ENCODE results near the gene NOXA1. TPM values are rescaled to one million over a fixed set of nuclear protein-coding genes. Genes with fewer than 3 reads are reported as not detected.

Gene NOXA1
- total and polyA plus RNA-seq, 9 of the 15 experiments (the other 6 are each of a cell fraction or from before 2014, with no cell fraction given) = 0.07 to 1.2 (median 0.20) TPM; not detected in 4

DNA sequence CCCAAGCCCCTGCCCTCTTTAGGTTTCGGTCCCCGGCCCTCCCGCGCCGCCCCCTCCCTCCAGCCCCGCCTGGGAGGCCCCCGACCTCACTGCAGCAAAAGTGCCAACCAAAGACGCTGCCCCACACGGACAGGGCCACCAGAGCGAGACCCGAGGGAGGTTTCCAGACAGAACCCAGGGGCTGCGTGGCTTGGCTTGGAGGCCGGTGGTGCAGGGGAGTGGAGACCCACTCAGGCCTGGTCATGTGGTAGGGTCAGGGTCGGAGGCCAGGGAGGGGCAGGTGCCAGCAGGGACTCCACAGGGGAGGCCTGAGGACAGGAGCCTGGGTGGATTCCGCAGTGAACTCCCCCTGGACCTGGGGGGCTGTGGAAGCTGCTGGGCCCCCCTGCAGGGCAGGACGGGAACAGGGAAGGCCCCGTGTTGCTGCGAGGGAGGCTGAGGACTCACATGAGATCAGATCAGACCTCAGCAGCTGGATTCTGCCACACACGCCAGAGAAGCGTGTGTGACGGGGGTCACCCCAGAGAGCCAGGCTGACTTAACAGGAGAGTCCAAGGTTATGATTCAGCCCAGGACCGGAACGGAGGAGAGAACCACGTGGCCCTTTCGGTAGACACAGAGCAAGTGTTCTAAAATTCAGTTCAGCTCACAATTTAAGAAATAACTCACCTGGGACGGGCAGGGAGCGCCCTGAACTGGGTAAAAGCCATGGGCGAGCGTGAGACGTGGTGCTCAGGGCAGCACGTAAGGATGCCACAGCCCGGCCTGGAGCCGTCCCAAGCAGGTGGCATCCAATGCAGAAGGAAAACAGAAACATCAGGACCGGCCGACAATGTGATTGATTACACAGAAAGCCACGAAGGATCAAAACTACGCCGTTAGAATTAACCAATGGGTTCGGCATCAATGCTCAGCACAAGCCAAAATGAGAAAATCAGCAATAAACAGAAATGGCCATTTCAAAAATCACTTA is 39.1 kb upstream of the NOXA1 start (continued):
- TF ChIP-seq, protein P1, sequence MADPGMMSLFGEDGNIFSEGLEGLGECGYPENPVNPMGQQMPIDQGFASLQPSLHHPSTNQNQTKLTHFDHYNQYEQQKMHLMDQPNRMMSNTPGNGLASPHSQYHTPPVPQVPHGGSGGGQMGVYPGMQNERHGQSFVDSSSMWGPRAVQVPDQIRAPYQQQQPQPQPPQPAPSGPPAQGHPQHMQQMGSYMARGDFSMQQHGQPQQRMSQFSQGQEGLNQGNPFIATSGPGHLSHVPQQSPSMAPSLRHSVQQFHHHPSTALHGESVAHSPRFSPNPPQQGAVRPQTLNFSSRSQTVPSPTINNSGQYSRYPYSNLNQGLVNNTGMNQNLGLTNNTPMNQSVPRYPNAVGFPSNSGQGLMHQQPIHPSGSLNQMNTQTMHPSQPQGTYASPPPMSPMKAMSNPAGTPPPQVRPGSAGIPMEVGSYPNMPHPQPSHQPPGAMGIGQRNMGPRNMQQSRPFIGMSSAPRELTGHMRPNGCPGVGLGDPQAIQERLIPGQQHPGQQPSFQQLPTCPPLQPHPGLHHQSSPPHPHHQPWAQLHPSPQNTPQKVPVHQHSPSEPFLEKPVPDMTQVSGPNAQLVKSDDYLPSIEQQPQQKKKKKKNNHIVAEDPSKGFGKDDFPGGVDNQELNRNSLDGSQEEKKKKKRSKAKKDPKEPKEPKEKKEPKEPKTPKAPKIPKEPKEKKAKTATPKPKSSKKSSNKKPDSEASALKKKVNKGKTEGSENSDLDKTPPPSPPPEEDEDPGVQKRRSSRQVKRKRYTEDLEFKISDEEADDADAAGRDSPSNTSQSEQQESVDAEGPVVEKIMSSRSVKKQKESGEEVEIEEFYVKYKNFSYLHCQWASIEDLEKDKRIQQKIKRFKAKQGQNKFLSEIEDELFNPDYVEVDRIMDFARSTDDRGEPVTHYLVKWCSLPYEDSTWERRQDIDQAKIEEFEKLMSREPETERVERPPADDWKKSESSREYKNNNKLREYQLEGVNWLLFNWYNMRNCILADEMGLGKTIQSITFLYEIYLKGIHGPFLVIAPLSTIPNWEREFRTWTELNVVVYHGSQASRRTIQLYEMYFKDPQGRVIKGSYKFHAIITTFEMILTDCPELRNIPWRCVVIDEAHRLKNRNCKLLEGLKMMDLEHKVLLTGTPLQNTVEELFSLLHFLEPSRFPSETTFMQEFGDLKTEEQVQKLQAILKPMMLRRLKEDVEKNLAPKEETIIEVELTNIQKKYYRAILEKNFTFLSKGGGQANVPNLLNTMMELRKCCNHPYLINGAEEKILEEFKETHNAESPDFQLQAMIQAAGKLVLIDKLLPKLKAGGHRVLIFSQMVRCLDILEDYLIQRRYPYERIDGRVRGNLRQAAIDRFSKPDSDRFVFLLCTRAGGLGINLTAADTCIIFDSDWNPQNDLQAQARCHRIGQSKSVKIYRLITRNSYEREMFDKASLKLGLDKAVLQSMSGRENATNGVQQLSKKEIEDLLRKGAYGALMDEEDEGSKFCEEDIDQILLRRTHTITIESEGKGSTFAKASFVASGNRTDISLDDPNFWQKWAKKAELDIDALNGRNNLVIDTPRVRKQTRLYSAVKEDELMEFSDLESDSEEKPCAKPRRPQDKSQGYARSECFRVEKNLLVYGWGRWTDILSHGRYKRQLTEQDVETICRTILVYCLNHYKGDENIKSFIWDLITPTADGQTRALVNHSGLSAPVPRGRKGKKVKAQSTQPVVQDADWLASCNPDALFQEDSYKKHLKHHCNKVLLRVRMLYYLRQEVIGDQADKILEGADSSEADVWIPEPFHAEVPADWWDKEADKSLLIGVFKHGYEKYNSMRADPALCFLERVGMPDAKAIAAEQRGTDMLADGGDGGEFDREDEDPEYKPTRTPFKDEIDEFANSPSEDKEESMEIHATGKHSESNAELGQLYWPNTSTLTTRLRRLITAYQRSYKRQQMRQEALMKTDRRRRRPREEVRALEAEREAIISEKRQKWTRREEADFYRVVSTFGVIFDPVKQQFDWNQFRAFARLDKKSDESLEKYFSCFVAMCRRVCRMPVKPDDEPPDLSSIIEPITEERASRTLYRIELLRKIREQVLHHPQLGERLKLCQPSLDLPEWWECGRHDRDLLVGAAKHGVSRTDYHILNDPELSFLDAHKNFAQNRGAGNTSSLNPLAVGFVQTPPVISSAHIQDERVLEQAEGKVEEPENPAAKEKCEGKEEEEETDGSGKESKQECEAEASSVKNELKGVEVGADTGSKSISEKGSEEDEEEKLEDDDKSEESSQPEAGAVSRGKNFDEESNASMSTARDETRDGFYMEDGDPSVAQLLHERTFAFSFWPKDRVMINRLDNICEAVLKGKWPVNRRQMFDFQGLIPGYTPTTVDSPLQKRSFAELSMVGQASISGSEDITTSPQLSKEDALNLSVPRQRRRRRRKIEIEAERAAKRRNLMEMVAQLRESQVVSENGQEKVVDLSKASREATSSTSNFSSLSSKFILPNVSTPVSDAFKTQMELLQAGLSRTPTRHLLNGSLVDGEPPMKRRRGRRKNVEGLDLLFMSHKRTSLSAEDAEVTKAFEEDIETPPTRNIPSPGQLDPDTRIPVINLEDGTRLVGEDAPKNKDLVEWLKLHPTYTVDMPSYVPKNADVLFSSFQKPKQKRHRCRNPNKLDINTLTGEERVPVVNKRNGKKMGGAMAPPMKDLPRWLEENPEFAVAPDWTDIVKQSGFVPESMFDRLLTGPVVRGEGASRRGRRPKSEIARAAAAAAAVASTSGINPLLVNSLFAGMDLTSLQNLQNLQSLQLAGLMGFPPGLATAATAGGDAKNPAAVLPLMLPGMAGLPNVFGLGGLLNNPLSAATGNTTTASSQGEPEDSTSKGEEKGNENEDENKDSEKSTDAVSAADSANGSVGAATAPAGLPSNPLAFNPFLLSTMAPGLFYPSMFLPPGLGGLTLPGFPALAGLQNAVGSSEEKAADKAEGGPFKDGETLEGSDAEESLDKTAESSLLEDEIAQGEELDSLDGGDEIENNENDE (IDR thresholded peaks at IDR 0.05; ENCODE audit: low read depth, low read length) = no peak
- TF ChIP-seq ZNF316 (IDR thresholded peaks at IDR 0.05) (peak; percentile 12; the same call in 1 of the 2 replicates), HIVEP1 (CRISPR knock-in tag; IDR thresholded peaks at IDR 0.05) (no peak), ZNF347 (CRISPR knock-in tag; IDR thresholded peaks at IDR 0.05; ENCODE audit: low read depth) (no peak), PURB (CRISPR knock-in tag; IDR thresholded peaks at IDR 0.05; ENCODE audit: low read depth) (no peak), GTF2F1 (IDR thresholded peaks at IDR 0.05; ENCODE audit: low read depth, low read length) (no peak), POLR3A (IDR thresholded peaks at IDR 0.05; ENCODE audit: borderline replicate concordance, extremely low read depth, insufficient read depth, insufficient read length) (no peak)
- TF ChIP-seq, protein P2, sequence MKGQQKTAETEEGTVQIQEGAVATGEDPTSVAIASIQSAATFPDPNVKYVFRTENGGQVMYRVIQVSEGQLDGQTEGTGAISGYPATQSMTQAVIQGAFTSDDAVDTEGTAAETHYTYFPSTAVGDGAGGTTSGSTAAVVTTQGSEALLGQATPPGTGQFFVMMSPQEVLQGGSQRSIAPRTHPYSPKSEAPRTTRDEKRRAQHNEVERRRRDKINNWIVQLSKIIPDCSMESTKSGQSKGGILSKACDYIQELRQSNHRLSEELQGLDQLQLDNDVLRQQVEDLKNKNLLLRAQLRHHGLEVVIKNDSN (CRISPR knock-in tag; IDR thresholded peaks at IDR 0.05) = peak; percentile 67
- TF ChIP-seq, protein P3, sequence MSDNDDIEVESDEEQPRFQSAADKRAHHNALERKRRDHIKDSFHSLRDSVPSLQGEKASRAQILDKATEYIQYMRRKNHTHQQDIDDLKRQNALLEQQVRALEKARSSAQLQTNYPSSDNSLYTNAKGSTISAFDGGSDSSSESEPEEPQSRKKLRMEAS (CRISPR knock-in tag; IDR thresholded peaks at IDR 0.05) = peak; percentile 44; the same call in 1 of the 2 replicates
- TF ChIP-seq, protein P4, sequence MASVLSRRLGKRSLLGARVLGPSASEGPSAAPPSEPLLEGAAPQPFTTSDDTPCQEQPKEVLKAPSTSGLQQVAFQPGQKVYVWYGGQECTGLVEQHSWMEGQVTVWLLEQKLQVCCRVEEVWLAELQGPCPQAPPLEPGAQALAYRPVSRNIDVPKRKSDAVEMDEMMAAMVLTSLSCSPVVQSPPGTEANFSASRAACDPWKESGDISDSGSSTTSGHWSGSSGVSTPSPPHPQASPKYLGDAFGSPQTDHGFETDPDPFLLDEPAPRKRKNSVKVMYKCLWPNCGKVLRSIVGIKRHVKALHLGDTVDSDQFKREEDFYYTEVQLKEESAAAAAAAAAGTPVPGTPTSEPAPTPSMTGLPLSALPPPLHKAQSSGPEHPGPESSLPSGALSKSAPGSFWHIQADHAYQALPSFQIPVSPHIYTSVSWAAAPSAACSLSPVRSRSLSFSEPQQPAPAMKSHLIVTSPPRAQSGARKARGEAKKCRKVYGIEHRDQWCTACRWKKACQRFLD (CRISPR knock-in tag; IDR thresholded peaks at IDR 0.05) = no peak
